Neural cell (in vitro differentiated cells): Measurements from ENCODE around the gene DNMBP. TPM values are rescaled to one million over a fixed set of nuclear protein-coding genes. Genes with fewer than 3 reads are reported as not detected.
A peak's percentile ranks its signal among the peaks of the same experiment; 100 is the strongest.

Experiments used
- H2AFZ ChIP-seq: fragments of 200-600, 300-800 bp; sonication (generic), shearing (Covaris generic); 2 replicates; pipeline ENCODE4 v1.6.0; 2014; ENCODE audit warnings: low read depth, mild to moderate bottlenecking, antibody characterized with exemption, low read length, moderate library complexity
- H3F3A ChIP-seq: fragments of 200-600 bp; shearing (Covaris generic); 2 replicates; pipeline ENCODE4 v1.6.1; 2016; ENCODE audit warnings: mild to moderate bottlenecking, moderate library complexity, mixed read lengths, antibody characterized with exemption, low read length; ENCODE audit not compliant: insufficient read depth, poor library complexity, severe bottlenecking
- H3K27ac ChIP-seq: fragments of 200-600, 300-800 bp; sonication (generic), shearing (Covaris generic); 2 replicates; pipeline ENCODE4 v1.5.1; 2014; ENCODE audit warnings: mild to moderate bottlenecking, low read length, moderate library complexity
- H3K27me3 ChIP-seq: fragments of 300-800, 200-600 bp; sonication (generic), shearing (Covaris generic); 2 replicates; pipeline ENCODE4 v1.6.0; 2014; ENCODE audit warnings: mild to moderate bottlenecking, low read depth, low read length, moderate library complexity; ENCODE audit not compliant: insufficient read depth
- H3K36me3 ChIP-seq: fragments of 300-800, 200-600 bp; sonication (generic), shearing (Covaris generic); 2 replicates; pipeline ENCODE4 v1.5.1; 2014; ENCODE audit warnings: mild to moderate bottlenecking, antibody characterized with exemption, low read length, moderate library complexity; ENCODE audit not compliant: insufficient read depth
- H3K4me2 ChIP-seq: fragments of 300-800, 200-600 bp; sonication (generic), shearing (Covaris generic); 2 replicates; pipeline ENCODE4 v1.6.0; 2014; ENCODE audit warnings: mild to moderate bottlenecking, low read length
- H3K4me3 ChIP-seq: fragments of 300-800, 200-600 bp; sonication (generic), shearing (Covaris generic); 2 replicates; pipeline ENCODE4 v1.5.1; 2014; ENCODE audit warnings: mild to moderate bottlenecking, low read length, moderate library complexity
- H3K79me2 ChIP-seq: fragments of 200-600 bp; shearing (Covaris generic); replicated peaks from 2 replicates; pipeline ENCODE4 v1.6.0; 2014; ENCODE audit warnings: mild to moderate bottlenecking, low read length, moderate library complexity; ENCODE audit not compliant: insufficient read depth
- H3K9ac ChIP-seq: fragments of 300-800, 200-600 bp; sonication (generic), shearing (Covaris generic); 2 replicates; pipeline ENCODE4 v1.6.1; 2016; ENCODE audit warnings: mild to moderate bottlenecking, low read length, mixed read lengths
- H3K9me2 ChIP-seq: fragments of 200-600 bp; shearing (Covaris generic); 2 replicates; pipeline ENCODE4 v1.6.1; 2016; ENCODE audit warnings: mild to moderate bottlenecking, low read length, mixed read lengths; ENCODE audit not compliant: insufficient read depth
- H3K9me3 ChIP-seq: fragments of 200-600, 300-800 bp; sonication (generic), shearing (Covaris generic); 2 replicates; pipeline ENCODE4 v1.6.1; 2016; ENCODE audit warnings: mild to moderate bottlenecking, mixed run types, low read length, moderate library complexity, mixed read lengths
- H4K20me1 ChIP-seq: fragments of 200-600 bp; shearing (Covaris generic); 2 replicates; pipeline ENCODE4 v1.6.1; 2016; ENCODE audit warnings: mild to moderate bottlenecking, mixed run types; ENCODE audit not compliant: insufficient read depth
- EP300 ChIP-seq: fragments of 450-650 bp; conservative IDR thresholded peaks from 2 replicates; pipeline ENCODE4 v1.6.1; 2014; ENCODE audit warnings: antibody characterized with exemption, mild to moderate bottlenecking, moderate library complexity; ENCODE audit not compliant: poor library complexity, severe bottlenecking
- EZH2 ChIP-seq: fragments of 200-600, 300-800 bp; shearing (Covaris generic), sonication (generic); IDR thresholded peaks from 2 replicates; pipeline ENCODE4 v1.6.1; 2014; ENCODE audit warnings: antibody characterized with exemption, low read length, borderline replicate concordance, mild to moderate bottlenecking; ENCODE audit not compliant: insufficient read depth, poor library complexity, severe bottlenecking
- MXI1 ChIP-seq: fragments of 450-650 bp; conservative IDR thresholded peaks from 2 replicates; pipeline ENCODE4 v1.6.1; 2014; ENCODE audit warnings: antibody characterized with exemption, mild to moderate bottlenecking; ENCODE audit not compliant: poor library complexity, severe bottlenecking
- POLR2AphosphoS5 ChIP-seq: IDR thresholded peaks from 2 replicates; pipeline ENCODE4 v1.6.1; 2012
- RAD21 ChIP-seq: fragments of 450-650 bp; conservative IDR thresholded peaks from 2 replicates; pipeline ENCODE4 v1.6.1; 2014; ENCODE audit warnings: antibody characterized with exemption, mild to moderate bottlenecking, moderate library complexity
- SMC3 ChIP-seq: fragments of 450-650 bp; conservative IDR thresholded peaks from 2 replicates; pipeline ENCODE4 v1.6.1; 2014; ENCODE audit warnings: antibody characterized with exemption, mild to moderate bottlenecking, moderate library complexity; ENCODE audit not compliant: poor library complexity
- TAF1 ChIP-seq: IDR thresholded peaks from 2 replicates; pipeline ENCODE4 v1.6.1; 2012; ENCODE audit warnings: low read depth
- polyA plus RNA-seq: library from polyadenylated mRNA; depleted of rRNA; stranded (reverse); fragments of >200 nt; gene quantifications from 2 replicates; pipeline ENCODE4 v1.2.3, GENCODE V29; 2014
- TF ChIP-seq, protein P1 (sequence below): IDR thresholded peaks from 2 replicates; pipeline ENCODE4 v1.6.1; 2012; ENCODE audit warnings: borderline replicate concordance
- TF ChIP-seq, protein P2 (sequence below): fragments of 450-650 bp; IDR thresholded peaks from 2 replicates; pipeline ENCODE4 v1.5.1; 2014; ENCODE audit warnings: antibody characterized with exemption, mild to moderate bottlenecking, moderate library complexity; ENCODE audit not compliant: poor library complexity, severe bottlenecking

DNMBP gene
- polyA plus RNA-seq, 1 donor from 2014 or later = 2.3 TPM

DNA sequence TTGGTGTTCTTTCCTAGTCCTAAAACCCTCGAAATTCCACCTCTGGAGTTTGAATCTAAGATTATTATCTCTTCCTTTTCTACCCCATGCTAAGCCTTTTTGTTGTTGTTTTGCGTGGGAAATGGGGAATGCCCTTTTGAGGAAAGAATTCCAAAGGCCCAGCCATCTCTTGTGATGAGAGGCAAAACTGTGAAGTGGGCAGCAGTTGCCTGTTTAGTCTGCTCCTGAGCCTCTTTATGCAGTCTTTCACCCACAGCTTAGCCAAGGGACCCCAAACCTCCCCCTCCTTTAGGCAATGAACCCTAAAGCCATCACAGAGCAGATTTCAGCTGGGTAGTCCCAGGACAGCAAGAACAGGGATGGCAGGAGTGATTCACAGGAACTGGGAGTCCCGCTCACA is 95.5 kb downstream of the DNMBP start:
- H3K27ac ChIP-seq = no peak overlapping the region
- H3K4me2 ChIP-seq = no peak overlapping the region
- H3K9me2 ChIP-seq = no peaks in the 10 kb centered on the region
- H3K9ac ChIP-seq = no peak overlapping the region
- no peaks in the 10 kb centered on the region for H4K20me1 ChIP-seq
- H3K36me3 ChIP-seq = no peaks in the 10 kb centered on the region
- peak overlapping the region; percentile 51 for H3K4me3 ChIP-seq
- no peak for TF ChIP-seq MXI1
- TF ChIP-seq EP300 = no peak
- TF ChIP-seq POLR2AphosphoS5 = no peak
- no peak for TF ChIP-seq EZH2
- no peak for TF ChIP-seq SMC3
- TF ChIP-seq, protein P1, sequence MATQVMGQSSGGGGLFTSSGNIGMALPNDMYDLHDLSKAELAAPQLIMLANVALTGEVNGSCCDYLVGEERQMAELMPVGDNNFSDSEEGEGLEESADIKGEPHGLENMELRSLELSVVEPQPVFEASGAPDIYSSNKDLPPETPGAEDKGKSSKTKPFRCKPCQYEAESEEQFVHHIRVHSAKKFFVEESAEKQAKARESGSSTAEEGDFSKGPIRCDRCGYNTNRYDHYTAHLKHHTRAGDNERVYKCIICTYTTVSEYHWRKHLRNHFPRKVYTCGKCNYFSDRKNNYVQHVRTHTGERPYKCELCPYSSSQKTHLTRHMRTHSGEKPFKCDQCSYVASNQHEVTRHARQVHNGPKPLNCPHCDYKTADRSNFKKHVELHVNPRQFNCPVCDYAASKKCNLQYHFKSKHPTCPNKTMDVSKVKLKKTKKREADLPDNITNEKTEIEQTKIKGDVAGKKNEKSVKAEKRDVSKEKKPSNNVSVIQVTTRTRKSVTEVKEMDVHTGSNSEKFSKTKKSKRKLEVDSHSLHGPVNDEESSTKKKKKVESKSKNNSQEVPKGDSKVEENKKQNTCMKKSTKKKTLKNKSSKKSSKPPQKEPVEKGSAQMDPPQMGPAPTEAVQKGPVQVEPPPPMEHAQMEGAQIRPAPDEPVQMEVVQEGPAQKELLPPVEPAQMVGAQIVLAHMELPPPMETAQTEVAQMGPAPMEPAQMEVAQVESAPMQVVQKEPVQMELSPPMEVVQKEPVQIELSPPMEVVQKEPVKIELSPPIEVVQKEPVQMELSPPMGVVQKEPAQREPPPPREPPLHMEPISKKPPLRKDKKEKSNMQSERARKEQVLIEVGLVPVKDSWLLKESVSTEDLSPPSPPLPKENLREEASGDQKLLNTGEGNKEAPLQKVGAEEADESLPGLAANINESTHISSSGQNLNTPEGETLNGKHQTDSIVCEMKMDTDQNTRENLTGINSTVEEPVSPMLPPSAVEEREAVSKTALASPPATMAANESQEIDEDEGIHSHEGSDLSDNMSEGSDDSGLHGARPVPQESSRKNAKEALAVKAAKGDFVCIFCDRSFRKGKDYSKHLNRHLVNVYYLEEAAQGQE = no peak
- no peaks in the 10 kb centered on the region for H3K27me3 ChIP-seq
- H3K79me2 ChIP-seq = peaks cover 26% of the 10 kb centered on the region
- no peaks in the 10 kb centered on the region for H3F3A ChIP-seq
- H3K9me3 ChIP-seq = no peaks in the 10 kb centered on the region
- no peak overlapping the region for H2AFZ ChIP-seq

DNA sequence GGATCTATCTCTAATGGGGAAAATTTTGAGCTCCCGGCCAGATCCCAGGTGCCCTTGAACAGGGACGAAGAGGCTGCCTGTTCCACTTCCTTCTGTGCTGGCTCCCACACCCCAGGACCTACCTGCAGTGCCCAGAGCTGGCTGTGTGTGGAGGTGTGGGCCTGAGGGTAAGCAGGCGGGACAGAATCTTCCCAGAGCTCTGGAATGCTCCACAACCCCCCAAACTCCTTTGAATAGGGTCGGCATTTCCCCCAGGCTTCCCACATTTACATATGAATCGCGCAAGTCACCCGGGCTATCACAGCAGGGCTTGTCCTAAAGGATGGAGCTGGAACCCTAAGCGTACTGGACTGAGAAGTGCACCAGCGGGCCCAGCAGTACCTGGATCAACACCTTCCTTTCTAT is 95.9 kb downstream of the DNMBP start:
- Histone ChIP-seq H3K27me3 (no peaks in the 10 kb centered on the region), H3K9ac (no peak overlapping the region), H2AFZ (peak overlapping the region; percentile 14), H3K4me2 (no peak overlapping the region), H3F3A (no peaks in the 10 kb centered on the region), H3K27ac (no peak overlapping the region), H3K4me3 (peak overlapping the region; percentile 51), H3K36me3 (no peaks in the 10 kb centered on the region), H3K9me2 (no peaks in the 10 kb centered on the region), H4K20me1 (no peaks in the 10 kb centered on the region), H3K9me3 (no peaks in the 10 kb centered on the region), H3K79me2 (peaks cover 26% of the 10 kb centered on the region)
- TF ChIP-seq, protein P2, sequence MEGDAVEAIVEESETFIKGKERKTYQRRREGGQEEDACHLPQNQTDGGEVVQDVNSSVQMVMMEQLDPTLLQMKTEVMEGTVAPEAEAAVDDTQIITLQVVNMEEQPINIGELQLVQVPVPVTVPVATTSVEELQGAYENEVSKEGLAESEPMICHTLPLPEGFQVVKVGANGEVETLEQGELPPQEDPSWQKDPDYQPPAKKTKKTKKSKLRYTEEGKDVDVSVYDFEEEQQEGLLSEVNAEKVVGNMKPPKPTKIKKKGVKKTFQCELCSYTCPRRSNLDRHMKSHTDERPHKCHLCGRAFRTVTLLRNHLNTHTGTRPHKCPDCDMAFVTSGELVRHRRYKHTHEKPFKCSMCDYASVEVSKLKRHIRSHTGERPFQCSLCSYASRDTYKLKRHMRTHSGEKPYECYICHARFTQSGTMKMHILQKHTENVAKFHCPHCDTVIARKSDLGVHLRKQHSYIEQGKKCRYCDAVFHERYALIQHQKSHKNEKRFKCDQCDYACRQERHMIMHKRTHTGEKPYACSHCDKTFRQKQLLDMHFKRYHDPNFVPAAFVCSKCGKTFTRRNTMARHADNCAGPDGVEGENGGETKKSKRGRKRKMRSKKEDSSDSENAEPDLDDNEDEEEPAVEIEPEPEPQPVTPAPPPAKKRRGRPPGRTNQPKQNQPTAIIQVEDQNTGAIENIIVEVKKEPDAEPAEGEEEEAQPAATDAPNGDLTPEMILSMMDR = peak; percentile 37
- no peak for TF ChIP-seq SMC3

DNA sequence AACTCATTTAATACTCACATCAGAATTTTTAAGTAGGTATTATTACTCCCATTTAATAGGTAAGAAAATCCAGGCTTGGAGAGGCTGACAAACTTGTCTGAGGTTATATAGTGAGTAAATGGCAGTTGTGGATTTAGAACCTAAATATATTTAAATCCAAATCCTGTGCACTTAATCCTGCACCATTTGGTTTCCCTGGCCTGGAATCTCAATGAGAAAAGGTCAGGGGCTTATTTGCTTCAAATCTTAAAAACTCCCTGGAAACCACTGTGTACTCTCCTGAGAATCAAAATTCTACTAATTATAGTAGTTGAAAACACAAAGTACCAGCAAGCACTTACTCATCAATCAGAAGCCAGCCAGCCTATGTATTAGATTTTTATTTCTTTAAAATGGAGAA is 97.7 kb downstream of the DNMBP start:
- Histone ChIP-seq H3K36me3 (no peaks in the 10 kb centered on the region), H3K79me2 (peaks cover 26% of the 10 kb centered on the region), H3K4me2 (no peak overlapping the region), H2AFZ (no peak overlapping the region), H3K27me3 (no peaks in the 10 kb centered on the region), H3F3A (no peaks in the 10 kb centered on the region), H3K9ac (no peak overlapping the region), H3K9me2 (no peaks in the 10 kb centered on the region), H3K4me3 (no peak overlapping the region), H3K27ac (no peak overlapping the region), H3K9me3 (no peaks in the 10 kb centered on the region), H4K20me1 (no peaks in the 10 kb centered on the region)
- TF ChIP-seq RAD21 (no peak), EZH2 (no peak), EP300 (no peak), TAF1 (no peak), MXI1 (no peak)
- TF ChIP-seq, protein P1 = no peak
- TF ChIP-seq, protein P2 = no peak
